KMS-11 (cell line): ENCODE measurements around the gene PPP1R9B.

Source experiments
- H2AFZ ChIP-seq: fragments of 200-600 bp; sonication (generic); 2 replicates; pipeline ENCODE4 v1.6.1; 2016; ENCODE audit warnings: antibody characterized with exemption, mixed run types, low read depth
- H3K27ac ChIP-seq: fragments of 200-600 bp; sonication (generic); 2 replicates; pipeline ENCODE4 v1.6.1; 2016; ENCODE audit warnings: mild to moderate bottlenecking, mixed run types
- H3K27me3 ChIP-seq: fragments of 200-600 bp; sonication (generic); 2 replicates; pipeline ENCODE4 v1.6.1; 2017; ENCODE audit warnings: mild to moderate bottlenecking, low read depth, mixed run types, moderate library complexity; ENCODE audit not compliant: insufficient read depth
- H3K36me3 ChIP-seq: fragments of 200-600 bp; sonication (generic); 2 replicates; pipeline ENCODE4 v1.6.1; 2017; ENCODE audit warnings: mild to moderate bottlenecking, mixed run types; ENCODE audit not compliant: insufficient read depth
- H3K4me1 ChIP-seq: fragments of 200-600 bp; sonication (generic); 2 replicates; pipeline ENCODE4 v1.6.1; 2016; ENCODE audit warnings: mild to moderate bottlenecking, low read depth, mixed run types; ENCODE audit not compliant: poor library complexity, severe bottlenecking
- H3K4me2 ChIP-seq: fragments of 200-600 bp; sonication (generic); 2 replicates; pipeline ENCODE4 v1.7.0; 2016; ENCODE audit warnings: mild to moderate bottlenecking, mixed run types
- H3K4me3 ChIP-seq: fragments of 200-600 bp; sonication (generic); IDR thresholded peaks from 2 replicates; pipeline ENCODE4 v1.6.1; 2017; ENCODE audit warnings: low read depth, low read length, mixed read lengths; ENCODE audit not compliant: insufficient read depth
- H3K79me2 ChIP-seq: fragments of 200-600 bp; sonication (generic); 2 replicates; pipeline ENCODE4 v1.6.1; 2016; ENCODE audit warnings: low read depth, mixed run types; ENCODE audit not compliant: insufficient read depth
- H3K9ac ChIP-seq: fragments of 200-600 bp; sonication (generic); 2 replicates; pipeline ENCODE4 v1.6.1; 2016; ENCODE audit warnings: mild to moderate bottlenecking, mixed run types
- H4K20me1 ChIP-seq: fragments of 200-600 bp; sonication (generic); 2 replicates; pipeline ENCODE4 v1.6.1; 2016; ENCODE audit warnings: mild to moderate bottlenecking, mixed run types; ENCODE audit not compliant: insufficient read depth
- TF ChIP-seq, protein P1 (sequence below): fragments of 200-600 bp; sonication (generic); conservative IDR thresholded peaks from 2 replicates; pipeline ENCODE4 v1.6.1; 2017; ENCODE audit warnings: low read depth, mild to moderate bottlenecking, antibody characterized with exemption, low read length, moderate library complexity, mixed read lengths

PPP1R9B gene

DNA sequence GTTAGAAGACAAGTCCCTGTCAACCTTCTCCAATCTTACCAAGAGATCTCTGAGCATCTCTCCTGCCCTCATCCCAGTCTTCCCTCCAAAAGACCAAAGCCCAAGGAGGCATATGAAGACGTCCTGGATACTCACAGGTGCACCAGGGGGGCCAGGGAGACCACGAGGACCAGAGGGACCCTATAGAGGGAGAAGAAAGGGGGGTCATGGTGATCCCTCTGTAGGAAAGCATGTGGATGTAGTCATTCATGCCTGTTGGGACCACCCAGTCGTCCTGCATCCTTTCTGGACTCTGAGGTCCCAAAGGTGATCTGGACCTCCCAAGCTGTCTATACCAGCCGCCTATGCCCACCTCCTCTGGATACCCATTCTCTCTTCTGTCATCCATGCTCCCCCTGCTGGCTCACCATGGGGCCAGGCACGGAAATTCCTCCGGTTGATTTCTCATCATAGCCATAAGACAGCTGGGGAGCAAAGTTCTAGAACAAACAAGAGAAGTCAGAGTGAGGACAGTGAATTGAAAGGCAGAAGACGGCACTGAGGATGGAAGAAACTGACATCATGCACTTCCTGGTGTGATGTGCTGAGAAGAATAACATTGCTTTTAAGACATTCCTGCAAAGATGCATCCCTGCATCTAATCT is 47.7 kb upstream of the PPP1R9B start:
- Histone ChIP-seq H3K27ac (no peak overlapping the region), H2AFZ (no peak overlapping the region), H4K20me1 (no peaks in the 10 kb centered on the region), H3K4me3 (no peak overlapping the region), H3K79me2 (no peaks in the 10 kb centered on the region), H3K4me2 (no peak overlapping the region), H3K9ac (no peak overlapping the region), H3K36me3 (no peaks in the 10 kb centered on the region), H3K4me1 (peaks cover 16% of the 10 kb centered on the region), H3K27me3 (peaks cover 70% of the 10 kb centered on the region)
- TF ChIP-seq, protein P1, sequence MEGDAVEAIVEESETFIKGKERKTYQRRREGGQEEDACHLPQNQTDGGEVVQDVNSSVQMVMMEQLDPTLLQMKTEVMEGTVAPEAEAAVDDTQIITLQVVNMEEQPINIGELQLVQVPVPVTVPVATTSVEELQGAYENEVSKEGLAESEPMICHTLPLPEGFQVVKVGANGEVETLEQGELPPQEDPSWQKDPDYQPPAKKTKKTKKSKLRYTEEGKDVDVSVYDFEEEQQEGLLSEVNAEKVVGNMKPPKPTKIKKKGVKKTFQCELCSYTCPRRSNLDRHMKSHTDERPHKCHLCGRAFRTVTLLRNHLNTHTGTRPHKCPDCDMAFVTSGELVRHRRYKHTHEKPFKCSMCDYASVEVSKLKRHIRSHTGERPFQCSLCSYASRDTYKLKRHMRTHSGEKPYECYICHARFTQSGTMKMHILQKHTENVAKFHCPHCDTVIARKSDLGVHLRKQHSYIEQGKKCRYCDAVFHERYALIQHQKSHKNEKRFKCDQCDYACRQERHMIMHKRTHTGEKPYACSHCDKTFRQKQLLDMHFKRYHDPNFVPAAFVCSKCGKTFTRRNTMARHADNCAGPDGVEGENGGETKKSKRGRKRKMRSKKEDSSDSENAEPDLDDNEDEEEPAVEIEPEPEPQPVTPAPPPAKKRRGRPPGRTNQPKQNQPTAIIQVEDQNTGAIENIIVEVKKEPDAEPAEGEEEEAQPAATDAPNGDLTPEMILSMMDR = peak; percentile 92

GRCh38 chr17:50196826-50197225 is 46.3 kb upstream of the PPP1R9B start:
- H2AFZ ChIP-seq = no peak overlapping the region
- no peak overlapping the region for H3K9ac ChIP-seq
- no peak overlapping the region for H3K4me2 ChIP-seq
- peaks cover 16% of the 10 kb centered on the region for H3K4me1 ChIP-seq
- TF ChIP-seq, protein P1 = no peak
- no peaks in the 10 kb centered on the region for H4K20me1 ChIP-seq
- H3K27me3 ChIP-seq = peaks cover 70% of the 10 kb centered on the region
- H3K79me2 ChIP-seq = no peaks in the 10 kb centered on the region
- H3K27ac ChIP-seq = no peak overlapping the region
- H3K36me3 ChIP-seq = no peaks in the 10 kb centered on the region
- H3K4me3 ChIP-seq = no peak overlapping the region

DNA sequence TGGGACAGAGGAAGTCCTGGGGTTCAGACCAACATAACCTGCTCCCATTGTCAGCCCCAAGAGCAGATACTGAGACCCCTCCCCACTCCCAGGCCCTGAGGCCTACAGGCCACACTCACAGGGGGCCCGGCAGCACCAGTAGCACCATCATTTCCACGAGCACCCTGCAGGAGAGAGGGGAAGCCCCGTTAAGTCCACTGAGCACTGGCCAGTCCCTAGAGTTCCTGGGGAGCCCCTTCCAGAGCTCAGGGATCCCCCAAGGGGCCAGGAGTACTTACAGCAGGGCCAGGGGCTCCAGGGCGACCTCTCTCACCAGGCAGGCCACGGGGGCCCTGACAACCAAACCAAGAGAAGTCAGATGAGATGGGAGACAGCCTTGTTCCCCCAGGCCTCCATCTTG is 45.6 kb upstream of the PPP1R9B start:
- peaks cover 70% of the 10 kb centered on the region for H3K27me3 ChIP-seq
- H3K4me3 ChIP-seq = no peak overlapping the region
- H3K27ac ChIP-seq = no peak overlapping the region
- H3K79me2 ChIP-seq = no peaks in the 10 kb centered on the region
- no peak overlapping the region for H3K9ac ChIP-seq
- no peak overlapping the region for H2AFZ ChIP-seq
- H3K4me2 ChIP-seq = no peak overlapping the region
- no peaks in the 10 kb centered on the region for H3K36me3 ChIP-seq
- peaks cover 13% of the 10 kb centered on the region for H3K4me1 ChIP-seq
- no peaks in the 10 kb centered on the region for H4K20me1 ChIP-seq
- TF ChIP-seq, protein P1 = no peak

DNA sequence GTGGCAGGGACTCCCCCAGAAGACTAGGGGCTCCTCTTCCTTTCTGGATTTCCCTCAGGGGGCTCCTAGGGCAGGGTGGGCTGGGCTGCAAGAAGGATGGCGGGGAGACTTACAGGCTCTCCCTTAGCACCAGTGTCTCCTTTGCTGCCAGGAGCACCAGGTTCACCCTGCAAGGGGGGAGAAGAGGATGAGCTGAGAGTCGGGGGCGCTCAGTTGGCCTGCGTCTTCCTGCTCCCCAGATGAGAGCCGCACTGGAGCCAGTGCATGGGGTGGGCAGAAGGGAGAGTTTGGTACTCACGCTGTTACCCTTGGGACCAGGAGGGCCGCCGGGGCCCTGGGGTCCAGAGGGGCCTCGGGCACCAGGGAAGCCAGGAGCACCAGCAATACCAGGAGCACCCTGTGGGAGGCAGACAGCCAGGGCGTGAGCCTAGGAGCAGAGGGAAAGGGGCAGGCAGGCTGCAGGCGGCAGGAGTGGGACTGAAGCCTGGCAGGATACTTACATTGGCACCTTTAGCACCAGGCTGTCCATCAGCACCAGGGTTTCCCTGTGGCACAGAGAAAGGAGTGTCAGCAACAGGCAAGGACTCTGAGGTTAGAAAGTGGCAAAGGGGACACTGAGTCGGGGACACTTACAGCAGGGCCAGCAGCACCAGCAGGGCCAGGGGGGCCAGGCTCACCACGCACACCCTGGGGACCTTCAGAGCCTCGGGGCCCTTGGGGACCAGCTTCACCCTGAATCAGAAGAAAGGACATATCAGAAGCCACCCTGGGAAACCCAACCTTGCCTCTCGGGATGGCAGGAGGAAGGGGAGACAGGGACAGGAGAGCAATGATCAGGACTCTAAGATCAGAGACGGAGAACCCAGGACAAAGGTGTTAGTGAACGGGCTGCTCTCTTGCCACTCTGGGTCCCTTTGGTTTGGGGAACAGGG is 44.7 kb upstream of the PPP1R9B start:
- no peak overlapping the region for H3K9ac ChIP-seq
- H3K36me3 ChIP-seq = no peaks in the 10 kb centered on the region
- H3K4me1 ChIP-seq = peaks cover 10% of the 10 kb centered on the region
- TF ChIP-seq, protein P1 = 0 out of 2 replicates have a peak, but pooled peaks have one; percentile 15
- no peak overlapping the region for H2AFZ ChIP-seq
- no peak overlapping the region for H3K4me3 ChIP-seq
- no peak overlapping the region for H3K4me2 ChIP-seq
- H3K27ac ChIP-seq = no peak overlapping the region
- no peaks in the 10 kb centered on the region for H3K79me2 ChIP-seq
- H3K27me3 ChIP-seq = peaks cover 76% of the 10 kb centered on the region
- H4K20me1 ChIP-seq = no peaks in the 10 kb centered on the region
